ENCODE results near the gene ACOT4.

The ACOT4 gene

DNA sequence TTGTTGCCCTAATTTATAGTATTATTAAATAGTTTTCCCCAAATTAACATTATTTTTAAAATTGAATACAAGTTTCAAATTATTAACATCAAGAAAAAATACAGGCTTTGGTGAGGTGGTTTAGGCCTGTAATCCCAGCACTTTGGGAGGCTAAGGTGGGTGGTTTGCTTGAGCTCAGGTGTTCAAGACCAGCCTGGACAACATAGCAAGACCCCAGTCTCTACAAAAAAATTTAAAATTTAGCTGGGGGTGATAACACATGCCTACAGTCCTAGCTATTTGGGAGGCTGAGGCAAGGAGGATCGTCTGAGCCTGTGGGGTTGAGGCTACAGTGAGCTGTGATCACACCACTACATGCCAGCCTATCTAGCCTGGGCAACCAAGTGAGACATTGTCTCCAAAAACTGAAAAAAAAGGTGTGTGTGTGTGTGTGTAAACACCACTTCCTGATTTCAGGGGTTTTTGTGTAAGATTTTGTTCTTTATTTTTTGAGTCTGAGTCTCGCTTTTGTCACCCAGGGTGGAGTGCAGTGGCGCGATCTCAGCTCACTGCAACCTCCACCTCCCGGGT lies 49.2 kb downstream of the ACOT4 start:
- no peaks in the 10 kb centered on the region for H3K9me3 ChIP-seq
- no peak for DNase-seq
- no peaks in the 10 kb centered on the region for H3K4me1 ChIP-seq
- no peaks in the 10 kb centered on the region for H3K36me3 ChIP-seq
- TF ChIP-seq, protein P1, sequence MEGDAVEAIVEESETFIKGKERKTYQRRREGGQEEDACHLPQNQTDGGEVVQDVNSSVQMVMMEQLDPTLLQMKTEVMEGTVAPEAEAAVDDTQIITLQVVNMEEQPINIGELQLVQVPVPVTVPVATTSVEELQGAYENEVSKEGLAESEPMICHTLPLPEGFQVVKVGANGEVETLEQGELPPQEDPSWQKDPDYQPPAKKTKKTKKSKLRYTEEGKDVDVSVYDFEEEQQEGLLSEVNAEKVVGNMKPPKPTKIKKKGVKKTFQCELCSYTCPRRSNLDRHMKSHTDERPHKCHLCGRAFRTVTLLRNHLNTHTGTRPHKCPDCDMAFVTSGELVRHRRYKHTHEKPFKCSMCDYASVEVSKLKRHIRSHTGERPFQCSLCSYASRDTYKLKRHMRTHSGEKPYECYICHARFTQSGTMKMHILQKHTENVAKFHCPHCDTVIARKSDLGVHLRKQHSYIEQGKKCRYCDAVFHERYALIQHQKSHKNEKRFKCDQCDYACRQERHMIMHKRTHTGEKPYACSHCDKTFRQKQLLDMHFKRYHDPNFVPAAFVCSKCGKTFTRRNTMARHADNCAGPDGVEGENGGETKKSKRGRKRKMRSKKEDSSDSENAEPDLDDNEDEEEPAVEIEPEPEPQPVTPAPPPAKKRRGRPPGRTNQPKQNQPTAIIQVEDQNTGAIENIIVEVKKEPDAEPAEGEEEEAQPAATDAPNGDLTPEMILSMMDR (IDR thresholded peaks at IDR 0.05; ENCODE audit: low read depth, low read length): no peak
- H3K4me3 ChIP-seq (ENCODE audit: low read depth, low read length): no peak overlapping the region
- H3K27me3 ChIP-seq: no peaks in the 10 kb centered on the region

DNA sequence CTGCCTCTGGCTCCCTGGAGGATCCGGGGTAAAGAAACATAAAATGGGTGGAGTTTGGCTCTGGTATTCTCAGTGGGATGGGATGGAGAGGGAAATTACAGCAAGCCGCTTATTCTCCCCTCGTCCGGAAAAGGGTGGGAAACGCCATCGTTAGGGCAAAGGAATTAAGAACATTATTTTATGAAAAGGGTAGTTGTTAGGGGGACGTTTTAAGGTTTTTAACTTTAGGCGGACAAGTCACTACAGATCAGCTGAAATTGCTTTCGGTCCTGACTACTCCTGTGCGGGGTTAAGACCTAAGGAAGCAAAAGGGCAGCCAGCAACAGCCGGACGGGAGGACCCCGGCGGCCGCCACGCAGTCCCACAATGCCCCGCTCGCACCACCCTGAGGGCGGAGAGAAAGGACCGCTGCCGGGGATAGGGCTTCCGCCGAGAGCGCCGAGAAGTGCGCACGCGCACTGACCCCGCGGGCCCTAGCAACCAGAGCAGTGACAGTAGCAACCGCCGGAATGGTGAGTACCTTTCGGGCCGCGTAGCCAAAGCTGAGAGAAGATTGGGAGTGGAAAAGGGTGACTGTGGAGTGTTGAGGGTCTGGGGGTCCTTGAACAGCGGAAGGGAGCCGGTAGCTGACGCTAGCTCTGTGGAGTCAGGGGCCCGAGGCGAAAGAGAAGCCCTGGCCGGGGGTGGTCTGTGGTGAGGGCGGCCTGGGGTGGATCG lies 53.0 kb downstream of the ACOT4 start, which contains the start of gene DNAL1:
Gene DNAL1, plus strand, starts transcription at position 456 of the 717 bp plus-strand sequence. Its CDS starts 54 bp downstream, at position 510.
- TF ChIP-seq, protein P1 (IDR thresholded peaks at IDR 0.05; ENCODE audit: low read depth, low read length): no peak
- H3K4me1 ChIP-seq: no peaks in the 10 kb centered on the region
- H3K4me3 ChIP-seq (ENCODE audit: low read depth, low read length): peak within 1 kb of the TSS; percentile 77
- DNase-seq: peak; percentile 97
- no peaks in the 10 kb centered on the region for H3K27me3 ChIP-seq
- H3K9me3 ChIP-seq: no peaks in the 10 kb centered on the region
- H3K36me3 ChIP-seq: no peaks in the 10 kb centered on the region

DNA sequence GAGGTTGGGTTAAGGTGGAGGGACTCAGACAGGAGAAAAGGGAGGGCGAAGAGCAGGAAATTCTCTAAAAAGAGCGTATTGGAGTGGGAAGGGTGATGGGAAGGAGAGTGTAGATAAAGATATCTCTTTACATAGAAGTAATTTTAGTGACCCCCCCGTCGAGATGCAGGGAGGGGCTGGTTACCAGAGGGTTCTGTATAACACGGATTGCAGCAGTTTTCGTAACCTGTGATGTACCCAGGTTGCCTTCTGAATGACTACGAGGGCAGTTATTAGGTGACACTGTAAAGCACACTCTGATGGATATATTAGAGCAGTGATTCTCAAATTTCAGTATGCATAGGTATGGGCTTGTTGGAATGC lies 53.6 kb downstream of the ACOT4 start:
- no peak for DNase-seq
- Histone ChIP-seq H3K27me3 (no peaks in the 10 kb centered on the region), H3K4me1 (no peaks in the 10 kb centered on the region), H3K36me3 (no peaks in the 10 kb centered on the region), H3K9me3 (no peaks in the 10 kb centered on the region), H3K4me3 (ENCODE audit: low read depth, low read length) (peak overlapping the region; percentile 77)
- TF ChIP-seq, protein P1 (IDR thresholded peaks at IDR 0.05; ENCODE audit: low read depth, low read length): no peak
